Vagina (tissue), 2 donors: ENCODE data around the gene KIF21A. TPM values are rescaled to one million over a fixed set of nuclear protein-coding genes. Genes with fewer than 3 reads are reported as not detected.

Experiments
- DNase-seq, 2 donors: peaks; one replicate each; pipeline ENCODE4 v3.0.0-alpha.2; 2017; ENCODE audit errors: extremely low spot score in 2 of 2
- H3K27ac ChIP-seq: fragments of 200-600 bp; sonication (generic); one replicate; pipeline ENCODE4 v1.5.1; 2019
- H3K27me3 ChIP-seq: fragments of 200-600 bp; sonication (generic); one replicate; pipeline ENCODE4 v1.5.1; 2019
- H3K36me3 ChIP-seq, 2 donors: fragments of 200-600 bp; sonication (generic); one replicate each; pipeline ENCODE4 v1.5.1; 2017 to 2019
- H3K4me1 ChIP-seq: fragments of 200-600 bp; sonication (generic); one replicate; pipeline ENCODE4 v1.5.1; 2019
- H3K4me3 ChIP-seq, 2 donors: fragments of 200-600 bp; sonication (generic); 1 replicate in 1 of 2; 2 replicates in 1 of 2; pipeline ENCODE4 v1.5.1; 2016 to 2019
- H3K9me3 ChIP-seq: fragments of 200-600 bp; sonication (generic); one replicate; pipeline ENCODE4 v1.5.1; 2019
- POLR2A ChIP-seq, 2 donors: fragments of 450-650 bp; IDR thresholded peaks; one replicate each; pipeline ENCODE4 v1.6.1; 2017; ENCODE audit warnings: antibody characterized with exemption in 2 of 2, mild to moderate bottlenecking in 2 of 2, moderate library complexity in 2 of 2
- POLR2AphosphoS5 ChIP-seq, 2 donors: sonication (generic); formaldehyde crosslinking; IDR thresholded peaks; one replicate each; pipeline ENCODE4 v1.9.0; 2017; ENCODE audit warnings: antibody characterized with exemption in 2 of 2, mild to moderate bottlenecking in 2 of 2, low read depth in 1 of 2; ENCODE audit not compliant: insufficient read depth in 1 of 2
- intact Hi-C: fragments of 100-400 bp; cut with DNase I; formaldehyde crosslinking; loops from one replicate; pipeline ENCODE4 v1.15.1; 2023
- total RNA-seq: library from RNA; depleted of rRNA; stranded (reverse); fragments of >200 nt; gene quantifications from one replicate; pipeline ENCODE4 v1.2.3, GENCODE V29; 2016
- TF ChIP-seq, protein P1 (sequence below), 3 experiments: fragments of 450-650 bp in 2 of 3; fragments of 200-600 bp in 1 of 3; sonication (generic) in 1 of 3; IDR thresholded peaks; one replicate each; pipeline ENCODE4 v1.5.1; 2017 to 2019; ENCODE audit warnings: antibody characterized with exemption in 3 of 3, mild to moderate bottlenecking in 2 of 3, moderate library complexity in 2 of 3

The KIF21A gene
- total RNA-seq, 1 donor from 2014 or later: 26.3 TPM

DNA sequence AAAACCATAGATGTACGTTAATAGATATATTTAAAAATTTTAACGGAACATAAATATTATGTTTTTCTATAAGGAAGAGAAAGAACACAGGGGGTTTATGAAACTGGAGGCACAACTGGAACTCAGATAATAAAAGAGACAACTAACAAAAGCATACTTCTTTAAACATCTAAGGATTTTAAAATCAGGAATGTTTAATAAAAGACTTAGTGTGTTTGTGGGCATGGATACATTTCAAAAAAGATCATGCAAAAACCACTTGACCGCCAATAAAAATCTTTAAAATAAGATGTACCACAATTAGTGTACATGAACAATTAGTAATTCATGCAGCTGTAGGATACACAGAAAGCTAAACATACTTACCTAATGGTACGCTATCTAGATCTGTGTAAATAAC lies 113.0 kb downstream of the KIF21A start:
- Histone ChIP-seq H3K36me3 (peaks cover 0 to 21% of the 10 kb centered on the region in 2 donors), H3K27ac (no peak overlapping the region), H3K9me3 (no peaks in the 10 kb centered on the region), H3K4me3 (no peak overlapping the region), H3K4me1 (no peaks in the 10 kb centered on the region), H3K27me3 (no peaks in the 10 kb centered on the region)
- no peak for DNase-seq
- intact Hi-C loops: no loop called here
- TF ChIP-seq POLR2AphosphoS5 (IDR thresholded peaks at IDR 0.05; ENCODE audit: insufficient read depth in 1 of 2, low read depth in 1 of 2) (no peak), POLR2A (IDR thresholded peaks at IDR 0.05) (no peak)
- TF ChIP-seq, protein P1, sequence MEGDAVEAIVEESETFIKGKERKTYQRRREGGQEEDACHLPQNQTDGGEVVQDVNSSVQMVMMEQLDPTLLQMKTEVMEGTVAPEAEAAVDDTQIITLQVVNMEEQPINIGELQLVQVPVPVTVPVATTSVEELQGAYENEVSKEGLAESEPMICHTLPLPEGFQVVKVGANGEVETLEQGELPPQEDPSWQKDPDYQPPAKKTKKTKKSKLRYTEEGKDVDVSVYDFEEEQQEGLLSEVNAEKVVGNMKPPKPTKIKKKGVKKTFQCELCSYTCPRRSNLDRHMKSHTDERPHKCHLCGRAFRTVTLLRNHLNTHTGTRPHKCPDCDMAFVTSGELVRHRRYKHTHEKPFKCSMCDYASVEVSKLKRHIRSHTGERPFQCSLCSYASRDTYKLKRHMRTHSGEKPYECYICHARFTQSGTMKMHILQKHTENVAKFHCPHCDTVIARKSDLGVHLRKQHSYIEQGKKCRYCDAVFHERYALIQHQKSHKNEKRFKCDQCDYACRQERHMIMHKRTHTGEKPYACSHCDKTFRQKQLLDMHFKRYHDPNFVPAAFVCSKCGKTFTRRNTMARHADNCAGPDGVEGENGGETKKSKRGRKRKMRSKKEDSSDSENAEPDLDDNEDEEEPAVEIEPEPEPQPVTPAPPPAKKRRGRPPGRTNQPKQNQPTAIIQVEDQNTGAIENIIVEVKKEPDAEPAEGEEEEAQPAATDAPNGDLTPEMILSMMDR (IDR thresholded peaks at IDR 0.05): no peak

GRCh38 chr12:39329018-39329417 lies 113.9 kb downstream of the KIF21A start:
- no peaks in the 10 kb centered on the region for H3K9me3 ChIP-seq
- no peak overlapping the region for H3K4me3 ChIP-seq
- no peak for DNase-seq
- no peaks in the 10 kb centered on the region for H3K4me1 ChIP-seq
- no peaks in the 10 kb centered on the region for H3K27me3 ChIP-seq
- no peak overlapping the region for H3K27ac ChIP-seq
- intact Hi-C loops: no loop called here
- TF ChIP-seq POLR2AphosphoS5 (IDR thresholded peaks at IDR 0.05; ENCODE audit: insufficient read depth in 1 of 2, low read depth in 1 of 2) (no peak), POLR2A (IDR thresholded peaks at IDR 0.05) (no peak)
- TF ChIP-seq, protein P1 (IDR thresholded peaks at IDR 0.05): no peak
- peaks cover 0 to 21% of the 10 kb centered on the region in 2 donors for H3K36me3 ChIP-seq

- no peak for DNase-seq
- Histone ChIP-seq H3K27me3 (no peaks in the 10 kb centered on the region), H3K27ac (no peak overlapping the region), H3K9me3 (no peaks in the 10 kb centered on the region), H3K4me3 (no peak overlapping the region), H3K4me1 (no peaks in the 10 kb centered on the region), H3K36me3 (peaks cover 0 to 21% of the 10 kb centered on the region in 2 donors)
- TF ChIP-seq POLR2A (IDR thresholded peaks at IDR 0.05): no peak
- TF ChIP-seq, protein P1 (IDR thresholded peaks at IDR 0.05): no peak
- no peak for TF ChIP-seq POLR2AphosphoS5 (IDR thresholded peaks at IDR 0.05; ENCODE audit: insufficient read depth in 1 of 2, low read depth in 1 of 2)
- intact Hi-C loops: no loop called here
Observed at GRCh38 chr12:39327965-39328364, 115.0 kb downstream of the KIF21A start.

DNA sequence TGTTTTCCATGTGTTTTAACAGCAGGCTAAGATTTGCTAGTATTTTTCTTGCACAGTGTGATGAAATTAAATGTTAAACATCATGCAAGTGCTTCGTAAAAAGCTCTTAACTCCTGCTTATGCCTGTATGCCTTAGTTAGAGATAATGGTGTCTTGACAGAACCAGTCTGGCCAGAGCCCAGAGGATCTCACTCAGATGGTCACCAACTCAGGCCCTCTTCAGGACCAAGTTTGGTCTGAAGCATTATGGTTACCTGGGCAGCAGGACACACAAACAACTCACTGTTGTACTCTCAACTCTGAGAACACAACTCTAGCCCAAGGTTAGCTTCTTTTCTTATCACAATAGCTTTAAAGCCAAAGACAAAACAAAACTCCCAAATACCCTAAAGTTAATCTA lies 115.4 kb downstream of the KIF21A start:
- no peak overlapping the region for H3K27ac ChIP-seq
- no peaks in the 10 kb centered on the region for H3K4me1 ChIP-seq
- DNase-seq: no peak
- no peaks in the 10 kb centered on the region for H3K27me3 ChIP-seq
- peaks cover 0 to 17% of the 10 kb centered on the region in 2 donors for H3K36me3 ChIP-seq
- H3K4me3 ChIP-seq: no peak overlapping the region
- TF ChIP-seq POLR2AphosphoS5 (IDR thresholded peaks at IDR 0.05; ENCODE audit: insufficient read depth in 1 of 2, low read depth in 1 of 2) (no peak), POLR2A (IDR thresholded peaks at IDR 0.05) (no peak)
- TF ChIP-seq, protein P1 (IDR thresholded peaks at IDR 0.05): no peak
- intact Hi-C loops: no loop called here
- no peaks in the 10 kb centered on the region for H3K9me3 ChIP-seq

DNA sequence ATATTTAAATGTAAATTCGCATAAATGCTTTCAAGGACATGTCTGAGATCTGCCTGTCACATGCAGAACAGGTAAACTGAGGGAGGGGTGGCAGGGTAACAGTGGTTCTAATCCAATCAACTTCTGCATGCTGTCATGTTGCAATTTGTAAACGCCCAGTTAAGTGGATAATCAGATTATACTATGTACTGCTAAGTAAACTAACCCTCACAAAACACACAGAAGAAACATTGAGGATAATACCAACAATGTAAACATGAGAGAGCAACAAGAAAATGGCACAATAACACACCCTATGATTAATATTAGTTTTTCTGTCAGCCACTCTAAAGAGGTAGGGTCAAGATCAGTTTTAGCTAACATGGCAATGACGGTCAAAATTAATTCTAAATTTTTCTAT lies 123.7 kb downstream of the KIF21A start:
- Histone ChIP-seq H3K9me3 (no peaks in the 10 kb centered on the region), H3K36me3 (no peaks in the 10 kb centered on the region), H3K4me3 (no peak overlapping the region), H3K4me1 (no peaks in the 10 kb centered on the region), H3K27ac (no peak overlapping the region), H3K27me3 (no peaks in the 10 kb centered on the region)
- DNase-seq: no peak
- intact Hi-C loops: no loop called here
- no peak for TF ChIP-seq POLR2A (IDR thresholded peaks at IDR 0.05)
- TF ChIP-seq, protein P1 (IDR thresholded peaks at IDR 0.05): no peak
- no peak for TF ChIP-seq POLR2AphosphoS5 (IDR thresholded peaks at IDR 0.05; ENCODE audit: insufficient read depth in 1 of 2, low read depth in 1 of 2)
